ENCODE data around the gene SPCS2. TPM values are rescaled to one million over a fixed set of nuclear protein-coding genes. Genes with fewer than 3 reads are reported as not detected.
"Not testable (repeated sequence)": the region's sequence is repeated elsewhere in the genome, so short reads cannot be mapped to it uniquely, and the experiment has no call there.

Gene SPCS2
- polyA plus RNA-seq, 1 donor (not counting 4 experiments of a cell fraction or from before 2014, with no cell fraction given): 207 TPM

DNA sequence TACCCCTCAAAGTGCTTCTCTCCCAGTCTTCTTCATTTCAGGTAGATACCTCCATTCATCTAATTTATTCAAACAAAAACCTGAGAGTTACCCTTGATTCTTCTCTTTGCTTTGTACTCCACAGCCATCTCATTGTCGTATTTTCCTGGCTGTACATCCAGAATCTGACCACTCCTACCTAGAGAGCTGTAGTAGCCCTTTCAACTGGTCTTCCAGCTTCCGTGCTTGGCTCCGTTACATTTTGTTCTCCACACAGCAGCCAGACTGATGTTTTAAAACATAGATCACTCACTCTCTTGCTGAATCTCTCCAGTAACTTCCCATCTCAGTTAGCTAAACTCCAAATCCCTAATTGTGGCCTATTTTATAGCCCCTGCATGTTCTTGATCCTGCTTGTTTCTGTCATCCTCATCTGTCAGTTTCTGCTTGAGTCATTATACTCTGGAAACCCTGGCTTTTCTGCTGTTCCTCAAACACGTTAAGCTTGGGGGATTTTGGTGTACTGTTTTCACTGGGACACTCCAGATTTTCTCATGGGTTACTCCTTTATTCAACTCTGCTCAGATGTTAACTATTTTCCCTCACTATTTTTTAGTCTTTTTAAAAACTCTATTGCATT, 7.4 kb downstream of the SPCS2 start:
- no peaks in the 10 kb centered on the region for H3K9me3 ChIP-seq (ENCODE audit: control insufficient read depth, low read depth, low read length)
- H3K9me1 ChIP-seq (ENCODE audit: control insufficient read depth, extremely low read depth, insufficient read depth, low read length): no peaks in the 10 kb centered on the region
- no peaks in the 10 kb centered on the region for H3K27me3 ChIP-seq (ENCODE audit: control insufficient read depth, extremely low read depth, insufficient read depth, low read length)
- H3K4me3 ChIP-seq (ENCODE audit: control insufficient read depth in 2 of 3, extremely low read depth in 1 of 3, insufficient read depth in 2 of 3, low read depth in 1 of 3, low read length in 3 of 3): no peak overlapping the region
- no peak overlapping the region for H3K27ac ChIP-seq (ENCODE audit: control insufficient read depth, insufficient read depth, low read length)
- H3K4me1 ChIP-seq (ENCODE audit: control insufficient read depth, extremely low read depth, insufficient read depth, low read length): peaks cover 2% of the 10 kb centered on the region
- H2AFZ ChIP-seq (ENCODE audit: control insufficient read depth, low read length): no peak overlapping the region
- no peak overlapping the region for H3K9ac ChIP-seq (ENCODE audit: control insufficient read depth, extremely low read depth, insufficient read depth, low read length)
- peaks cover 11% of the 10 kb centered on the region for H4K20me1 ChIP-seq (ENCODE audit: control insufficient read depth, extremely low read depth, insufficient read depth, low read length)
- DNase-seq (ENCODE audit: low read depth, low spot score): no peak
- TF ChIP-seq, protein P1, sequence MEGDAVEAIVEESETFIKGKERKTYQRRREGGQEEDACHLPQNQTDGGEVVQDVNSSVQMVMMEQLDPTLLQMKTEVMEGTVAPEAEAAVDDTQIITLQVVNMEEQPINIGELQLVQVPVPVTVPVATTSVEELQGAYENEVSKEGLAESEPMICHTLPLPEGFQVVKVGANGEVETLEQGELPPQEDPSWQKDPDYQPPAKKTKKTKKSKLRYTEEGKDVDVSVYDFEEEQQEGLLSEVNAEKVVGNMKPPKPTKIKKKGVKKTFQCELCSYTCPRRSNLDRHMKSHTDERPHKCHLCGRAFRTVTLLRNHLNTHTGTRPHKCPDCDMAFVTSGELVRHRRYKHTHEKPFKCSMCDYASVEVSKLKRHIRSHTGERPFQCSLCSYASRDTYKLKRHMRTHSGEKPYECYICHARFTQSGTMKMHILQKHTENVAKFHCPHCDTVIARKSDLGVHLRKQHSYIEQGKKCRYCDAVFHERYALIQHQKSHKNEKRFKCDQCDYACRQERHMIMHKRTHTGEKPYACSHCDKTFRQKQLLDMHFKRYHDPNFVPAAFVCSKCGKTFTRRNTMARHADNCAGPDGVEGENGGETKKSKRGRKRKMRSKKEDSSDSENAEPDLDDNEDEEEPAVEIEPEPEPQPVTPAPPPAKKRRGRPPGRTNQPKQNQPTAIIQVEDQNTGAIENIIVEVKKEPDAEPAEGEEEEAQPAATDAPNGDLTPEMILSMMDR (optimal IDR thresholded peaks at IDR 0.05 in 1 of 3, IDR thresholded peaks at IDR 0.05 in 1 of 3, conservative IDR thresholded peaks at IDR 0.05 in 1 of 3; ENCODE audit: extremely low read depth in 1 of 3, insufficient read depth in 2 of 3, low read length in 3 of 3): no peak
- TF ChIP-seq EZH2 (IDR thresholded peaks at IDR 0.05; ENCODE audit: low read length): no peak
- no peak for FAIRE-seq
- H3K36me3 ChIP-seq (ENCODE audit: control insufficient read depth in 2 of 2, extremely low read depth in 1 of 2, insufficient read depth in 2 of 2, low read length in 2 of 2): peaks cover 1 to 28% of the 10 kb centered on the region in 2 experiments
- H3K79me2 ChIP-seq (ENCODE audit: control insufficient read depth, insufficient read depth, low read length): peaks cover 98% of the 10 kb centered on the region
- dilution Hi-C loops (cut with MboI; ENCODE audit: extremely low pct_ligation_motif_present, low sequenced_read_pairs): no loop called here
- no peak overlapping the region for H3K4me2 ChIP-seq (ENCODE audit: control insufficient read depth, extremely low read depth, insufficient read depth, low read depth, low read length)

DNA sequence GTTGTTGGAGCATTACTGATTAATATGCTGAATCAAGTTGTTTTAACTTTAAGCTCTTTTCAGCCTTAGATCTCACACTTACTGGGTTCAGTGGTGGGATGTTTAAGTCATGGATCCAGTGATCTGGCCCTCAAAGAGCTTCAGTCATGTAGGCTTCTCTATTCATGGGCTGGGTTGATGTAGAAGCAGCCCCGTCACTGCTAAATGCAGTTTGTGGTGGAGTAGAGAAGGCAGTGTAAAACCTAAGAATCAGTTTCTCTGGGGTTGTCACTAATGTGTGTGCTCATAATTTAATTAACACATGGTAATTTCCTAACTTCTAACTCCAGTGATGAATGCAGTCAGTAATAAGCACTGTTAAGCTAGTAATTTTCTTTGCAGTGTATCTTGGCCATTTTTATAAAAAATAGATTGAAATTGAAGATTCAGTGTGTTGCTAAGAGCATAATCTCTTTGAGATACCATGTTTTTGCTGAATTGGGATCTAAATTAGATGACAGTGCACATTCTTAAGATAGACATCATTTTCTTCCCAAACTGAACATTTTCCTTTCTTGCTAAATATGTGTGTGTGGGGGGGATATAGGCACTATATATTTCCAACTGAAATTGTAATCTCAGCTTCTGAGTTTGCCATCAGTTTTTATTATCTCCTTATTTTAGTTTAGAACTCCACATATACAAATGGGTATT, 9.0 kb downstream of the SPCS2 start:
- Histone ChIP-seq H3K4me2 (ENCODE audit: control insufficient read depth, extremely low read depth, insufficient read depth, low read depth, low read length) (no peak overlapping the region), H3K9me3 (ENCODE audit: control insufficient read depth, low read depth, low read length) (no peaks in the 10 kb centered on the region), H3K27ac (ENCODE audit: control insufficient read depth, insufficient read depth, low read length) (no peak overlapping the region), H3K27me3 (ENCODE audit: control insufficient read depth, extremely low read depth, insufficient read depth, low read length) (no peaks in the 10 kb centered on the region), H4K20me1 (ENCODE audit: control insufficient read depth, extremely low read depth, insufficient read depth, low read length) (peaks cover 17% of the 10 kb centered on the region), H3K36me3 (ENCODE audit: control insufficient read depth in 2 of 2, extremely low read depth in 1 of 2, insufficient read depth in 2 of 2, low read length in 2 of 2) (peaks cover 3 to 24% of the 10 kb centered on the region in 2 experiments), H2AFZ (ENCODE audit: control insufficient read depth, low read length) (no peak overlapping the region), H3K4me1 (ENCODE audit: control insufficient read depth, extremely low read depth, insufficient read depth, low read length) (no peaks in the 10 kb centered on the region), H3K9me1 (ENCODE audit: control insufficient read depth, extremely low read depth, insufficient read depth, low read length) (no peaks in the 10 kb centered on the region), H3K4me3 (ENCODE audit: control insufficient read depth in 2 of 3, extremely low read depth in 1 of 3, insufficient read depth in 2 of 3, low read depth in 1 of 3, low read length in 3 of 3) (no peak overlapping the region), H3K9ac (ENCODE audit: control insufficient read depth, extremely low read depth, insufficient read depth, low read length) (no peak overlapping the region), H3K79me2 (ENCODE audit: control insufficient read depth, insufficient read depth, low read length) (peaks cover 98% of the 10 kb centered on the region)
- no peak for FAIRE-seq
- TF ChIP-seq, protein P1 (optimal IDR thresholded peaks at IDR 0.05 in 1 of 3, IDR thresholded peaks at IDR 0.05 in 1 of 3, conservative IDR thresholded peaks at IDR 0.05 in 1 of 3; ENCODE audit: extremely low read depth in 1 of 3, insufficient read depth in 2 of 3, low read length in 3 of 3): no peak
- no peak for TF ChIP-seq EZH2 (IDR thresholded peaks at IDR 0.05; ENCODE audit: low read length)
- dilution Hi-C loops (cut with MboI; ENCODE audit: extremely low pct_ligation_motif_present, low sequenced_read_pairs): no loop called here
- DNase-seq (ENCODE audit: low read depth, low spot score): no peak

DNA sequence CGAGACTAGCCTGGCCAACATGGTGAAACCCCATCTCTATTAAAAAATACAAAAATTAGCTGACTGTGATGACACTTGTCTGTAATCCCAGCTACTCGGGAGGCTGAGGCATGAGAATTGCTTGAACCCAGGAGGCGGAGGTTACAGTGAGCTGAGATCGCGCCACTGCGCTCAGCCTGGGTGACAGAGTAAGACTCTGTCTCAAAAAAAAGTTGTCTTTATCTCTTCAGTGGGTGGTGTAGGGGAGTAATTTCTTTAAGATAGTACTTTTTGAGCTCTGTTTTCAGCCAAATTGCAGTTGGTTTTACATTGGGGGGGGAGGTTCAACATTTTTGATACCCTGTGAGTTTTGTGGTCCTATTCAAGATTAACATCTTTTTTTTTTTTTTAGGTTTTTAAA, 11.1 kb downstream of the SPCS2 start:
- dilution Hi-C loops (cut with MboI; ENCODE audit: extremely low pct_ligation_motif_present, low sequenced_read_pairs); H3K9ac ChIP-seq (ENCODE audit: control insufficient read depth, extremely low read depth, insufficient read depth, low read length); H3K27ac ChIP-seq (ENCODE audit: control insufficient read depth, insufficient read depth, low read length); H3K4me3 ChIP-seq (ENCODE audit: control insufficient read depth in 2 of 3, extremely low read depth in 1 of 3, insufficient read depth in 2 of 3, low read depth in 1 of 3, low read length in 3 of 3); H3K9me1 ChIP-seq (ENCODE audit: control insufficient read depth, extremely low read depth, insufficient read depth, low read length); H2AFZ ChIP-seq (ENCODE audit: control insufficient read depth, low read length); FAIRE-seq; H3K9me3 ChIP-seq (ENCODE audit: control insufficient read depth, low read depth, low read length); H3K4me1 ChIP-seq (ENCODE audit: control insufficient read depth, extremely low read depth, insufficient read depth, low read length); H3K4me2 ChIP-seq (ENCODE audit: control insufficient read depth, extremely low read depth, insufficient read depth, low read depth, low read length); H3K27me3 ChIP-seq (ENCODE audit: control insufficient read depth, extremely low read depth, insufficient read depth, low read length); DNase-seq (ENCODE audit: low read depth, low spot score): not testable (repeated sequence)
- Histone ChIP-seq H3K79me2 (ENCODE audit: control insufficient read depth, insufficient read depth, low read length) (peaks cover 95% of the 10 kb centered on the region), H4K20me1 (ENCODE audit: control insufficient read depth, extremely low read depth, insufficient read depth, low read length) (peaks cover 17% of the 10 kb centered on the region), H3K36me3 (ENCODE audit: control insufficient read depth in 2 of 2, extremely low read depth in 1 of 2, insufficient read depth in 2 of 2, low read length in 2 of 2) (peaks cover 1 to 13% of the 10 kb centered on the region in 2 experiments)
